Measurements from ENCODE around the gene NQO1.

The NQO1 gene

DNA sequence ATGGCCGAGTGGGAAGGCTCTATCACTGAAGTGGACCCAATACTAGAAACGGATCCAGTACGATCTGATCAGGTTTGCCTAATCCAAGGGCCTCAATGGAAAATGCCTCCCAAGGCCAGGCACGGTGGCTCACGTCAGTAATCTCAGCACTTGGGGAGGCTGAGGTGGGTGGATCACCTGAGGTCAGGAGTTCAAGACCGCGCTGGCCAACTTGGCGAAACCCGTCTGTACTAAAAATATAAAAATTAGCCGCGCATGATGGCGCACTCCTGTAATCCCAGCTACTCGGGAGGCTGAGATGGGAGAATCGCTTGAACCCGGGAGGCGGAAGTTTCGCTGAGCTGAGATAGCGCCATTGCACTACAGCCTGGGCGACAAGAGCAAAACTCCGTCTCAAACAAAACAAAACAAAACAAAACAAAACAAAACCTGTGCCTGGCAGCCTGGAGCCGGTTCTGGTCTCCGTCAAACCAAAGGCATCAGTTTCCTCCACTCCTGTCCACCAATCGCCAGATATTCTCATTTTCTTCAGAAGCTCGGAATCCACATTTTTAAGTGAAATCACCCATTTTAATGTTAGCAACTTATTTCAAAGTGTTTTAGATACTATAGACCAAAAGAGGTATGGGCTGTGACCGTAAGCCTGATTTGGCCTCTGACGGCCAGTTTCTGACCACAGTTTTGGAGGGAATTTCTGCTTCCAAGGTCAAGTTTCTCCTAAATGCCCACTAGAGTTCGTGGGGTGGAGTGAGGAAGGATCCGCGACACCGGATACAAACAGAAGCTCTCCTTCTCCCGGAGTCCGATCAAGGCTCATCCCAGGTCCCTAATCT is 664 bp downstream of the NQO1 start:
- no peak for DNase-seq (ENCODE audit: low spot score in 2 of 2)
- no peaks in the 10 kb centered on the region for H3K9me3 ChIP-seq
- H3K27me3 ChIP-seq (ENCODE audit: low read depth), result no peaks in the 10 kb centered on the region
- peaks cover 26% of the 10 kb centered on the region for H3K4me1 ChIP-seq
- in situ Hi-C loops (cut with MboI; ENCODE audit: low sequenced_read_pairs), result no loop called here
- H3K4me3 ChIP-seq, result peak overlapping the region; percentile 36
- no peaks in the 10 kb centered on the region; the same call in 1 of the 2 replicates for H3K36me3 ChIP-seq (replicated peaks)

DNA sequence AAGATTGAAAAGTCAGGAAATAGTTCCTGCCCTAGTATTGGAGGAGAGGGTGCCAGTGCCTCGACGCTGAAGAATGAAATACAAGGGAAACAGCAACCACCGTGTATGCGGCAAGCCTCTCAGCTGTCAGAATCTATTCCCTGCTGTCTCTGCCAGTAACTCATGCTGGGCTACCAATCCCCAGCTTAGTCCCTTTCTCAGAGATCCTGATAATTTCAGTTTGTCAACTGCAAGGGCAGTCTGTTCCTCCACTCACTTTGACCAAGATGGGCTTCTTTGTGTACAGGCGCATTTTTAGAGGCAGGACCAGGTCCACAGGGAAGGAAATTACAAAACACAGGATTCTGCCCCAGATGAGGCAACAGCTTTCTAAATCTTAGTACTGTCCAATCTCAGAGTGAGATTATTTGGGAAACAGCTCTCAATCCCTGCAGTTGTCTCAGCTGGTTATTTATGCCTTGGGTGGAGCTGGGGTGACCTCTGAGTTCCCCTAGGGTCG is 1.3 kb downstream of the NQO1 start:
- Histone ChIP-seq H3K9me3 (no peaks in the 10 kb centered on the region), H3K27me3 (ENCODE audit: low read depth) (no peaks in the 10 kb centered on the region), H3K4me3 (peak overlapping the region; percentile 36), H3K36me3 (replicated peaks) (no peaks in the 10 kb centered on the region; the same call in 1 of the 2 replicates), H3K4me1 (peaks cover 26% of the 10 kb centered on the region)
- peak in 1 of 2 experiments; percentile 20 for DNase-seq (ENCODE audit: low spot score in 2 of 2)
- in situ Hi-C loops (cut with MboI; ENCODE audit: low sequenced_read_pairs), result no loop called here

DNA sequence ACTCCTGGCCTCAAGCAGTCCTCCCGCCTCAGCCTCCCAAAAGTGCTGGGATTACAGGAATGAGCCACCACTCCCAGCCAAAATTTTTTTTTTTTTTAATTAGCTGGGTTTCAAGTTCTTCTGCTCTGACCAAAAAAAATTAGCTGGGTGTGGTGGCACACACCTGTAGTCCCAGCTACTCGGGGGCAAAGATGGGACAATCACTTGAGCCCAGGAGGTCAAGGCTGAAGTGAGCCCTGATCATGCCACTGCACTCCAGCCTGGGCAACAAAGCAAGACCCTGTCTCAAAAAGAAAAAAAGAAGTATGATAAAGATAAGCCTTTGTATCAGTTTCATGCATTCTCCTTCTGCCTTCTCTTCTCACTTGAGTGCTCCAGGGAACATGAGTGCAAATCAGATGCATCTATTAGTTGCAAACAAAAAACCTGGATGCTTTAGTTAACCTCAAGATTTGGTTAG is 1.9 kb downstream of the NQO1 start:
- in situ Hi-C loops (cut with MboI; ENCODE audit: low sequenced_read_pairs), result no loop called here
- Histone ChIP-seq H3K9me3 (no peaks in the 10 kb centered on the region), H3K36me3 (replicated peaks) (no peaks in the 10 kb centered on the region; the same call in 1 of the 2 replicates), H3K4me3 (no peak overlapping the region), H3K27me3 (ENCODE audit: low read depth) (no peaks in the 10 kb centered on the region), H3K4me1 (peaks cover 26% of the 10 kb centered on the region)
- no peak for DNase-seq (ENCODE audit: low spot score in 2 of 2)

DNA sequence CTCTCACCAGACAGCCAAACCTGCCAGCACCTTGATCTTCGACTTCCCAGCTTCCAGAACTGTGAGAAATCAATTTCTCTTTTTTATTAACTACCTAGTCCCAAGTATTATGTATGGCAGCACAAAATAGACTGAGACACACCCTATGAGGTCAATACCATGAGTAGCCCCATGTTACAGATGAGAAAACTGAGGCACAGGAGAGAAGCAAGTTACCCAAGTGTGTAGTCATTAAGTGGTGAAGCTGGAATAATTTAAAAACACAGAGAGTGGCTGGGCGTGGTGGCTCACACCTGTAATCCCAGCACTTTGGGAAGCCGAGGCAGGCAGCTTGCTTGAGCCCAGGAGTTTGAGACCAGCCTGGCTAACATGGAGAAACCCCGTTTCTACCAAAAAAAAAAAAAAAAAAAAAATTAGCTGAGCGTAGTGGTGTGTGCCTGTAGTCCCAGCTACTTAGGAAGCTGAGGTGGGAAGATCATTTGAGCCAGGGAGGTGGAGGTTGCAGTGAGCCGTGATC is 4.9 kb downstream of the NQO1 start:
- no peaks in the 10 kb centered on the region for H3K9me3 ChIP-seq
- H3K27me3 ChIP-seq (ENCODE audit: low read depth), result no peaks in the 10 kb centered on the region
- H3K4me1 ChIP-seq, result peaks cover 18% of the 10 kb centered on the region
- in situ Hi-C loops (cut with MboI; ENCODE audit: low sequenced_read_pairs), result no loop called here
- H3K4me3 ChIP-seq, result no peak overlapping the region
- peaks cover 14% of the 10 kb centered on the region for H3K36me3 ChIP-seq (replicated peaks)
- DNase-seq (ENCODE audit: low spot score in 2 of 2), result no peak

DNA sequence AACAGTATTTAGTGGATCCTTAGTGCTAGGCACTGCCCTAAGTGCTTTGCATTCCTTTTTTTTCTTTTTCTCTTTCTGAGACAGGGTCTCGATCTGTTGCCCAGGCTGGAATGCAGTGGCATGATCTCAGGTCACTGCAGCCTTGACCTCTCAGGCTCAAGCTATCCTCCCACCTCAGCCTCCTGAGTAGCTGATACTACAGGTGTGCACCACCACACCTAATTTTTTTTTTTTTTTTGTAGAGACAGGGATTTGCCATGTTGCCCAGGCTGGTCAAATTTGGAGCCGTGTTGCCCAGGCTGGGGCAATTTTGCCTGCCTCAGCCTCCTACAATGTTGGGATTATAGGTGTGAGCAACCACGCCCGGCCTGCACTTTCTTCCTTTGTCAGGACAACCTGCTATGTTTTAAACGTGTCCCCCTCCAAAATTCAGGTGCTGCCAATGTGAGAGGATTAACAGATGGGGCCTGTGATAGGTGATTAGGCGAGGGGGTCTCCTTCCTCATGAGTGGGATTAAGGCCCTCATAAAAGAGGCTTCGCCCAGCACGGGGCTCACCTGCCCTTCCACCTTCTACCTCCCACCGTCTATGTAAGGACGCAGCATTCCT is 5.4 kb downstream of the NQO1 start:
- Histone ChIP-seq H3K9me3 (no peaks in the 10 kb centered on the region), H3K4me1 (peaks cover 16% of the 10 kb centered on the region), H3K36me3 (replicated peaks) (peaks cover 16% of the 10 kb centered on the region), H3K4me3 (no peak overlapping the region), H3K27me3 (ENCODE audit: low read depth) (no peaks in the 10 kb centered on the region)
- no peak for DNase-seq (ENCODE audit: low spot score in 2 of 2)
- in situ Hi-C loops (cut with MboI; ENCODE audit: low sequenced_read_pairs), result no loop called here

DNA sequence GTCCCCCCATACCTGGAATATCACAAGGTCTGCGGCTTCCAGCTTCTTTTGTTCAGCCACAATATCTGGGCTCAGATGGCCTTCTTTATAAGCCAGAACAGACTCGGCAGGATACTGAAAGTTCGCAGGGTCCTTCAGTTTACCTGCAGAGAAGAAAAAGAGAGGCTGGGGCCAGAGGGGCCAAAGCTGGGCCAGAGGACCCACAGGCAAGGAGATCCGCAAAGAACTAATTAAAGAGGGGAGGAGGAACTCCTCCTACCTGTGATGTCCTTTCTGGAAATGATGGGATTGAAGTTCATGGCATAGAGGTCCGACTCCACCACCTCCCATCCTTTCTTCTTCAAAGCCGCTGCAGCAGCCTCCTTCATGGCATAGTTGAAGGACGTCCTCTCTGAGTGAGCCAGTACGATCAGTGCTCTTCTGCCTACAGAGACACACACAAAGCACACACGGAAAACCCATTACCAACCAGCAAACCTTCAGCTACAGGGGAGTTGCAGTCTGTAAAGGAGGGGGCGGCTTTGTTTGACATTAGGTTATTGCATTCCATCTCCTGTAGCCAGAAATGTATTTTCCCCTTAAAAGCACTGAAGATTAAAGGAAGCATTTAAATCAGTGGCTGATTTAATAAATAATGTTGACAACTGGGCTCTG is 8.1 kb downstream of the NQO1 start:
- Histone ChIP-seq H3K9me3 (no peaks in the 10 kb centered on the region), H3K27me3 (ENCODE audit: low read depth) (no peaks in the 10 kb centered on the region), H3K4me1 (no peaks in the 10 kb centered on the region), H3K4me3 (no peak overlapping the region), H3K36me3 (replicated peaks) (peaks cover 33% of the 10 kb centered on the region)
- no peak for DNase-seq (ENCODE audit: low spot score in 2 of 2)
- in situ Hi-C loops (cut with MboI; ENCODE audit: low sequenced_read_pairs), result no loop called here

DNA sequence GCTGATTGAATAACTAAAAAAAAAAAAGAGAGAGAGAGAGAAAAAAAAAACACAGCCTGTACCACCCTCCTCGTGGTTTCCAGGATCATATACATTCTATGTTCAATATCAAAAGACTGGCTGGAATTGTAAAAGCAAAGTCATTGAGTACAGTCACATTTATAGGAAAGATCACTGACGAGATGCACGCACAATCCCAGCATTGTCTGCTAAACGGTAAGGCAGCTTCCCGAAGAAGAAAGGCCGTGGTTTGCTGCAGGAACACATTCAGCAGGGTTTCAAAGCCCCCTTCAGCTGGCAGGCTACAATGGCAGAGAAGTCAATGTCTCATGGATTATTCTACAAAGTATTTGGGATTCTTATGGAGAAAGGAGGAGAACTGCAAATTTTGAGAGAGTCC is 9.3 kb downstream of the NQO1 start:
- in situ Hi-C loops (cut with MboI; ENCODE audit: low sequenced_read_pairs), result no loop called here
- no peaks in the 10 kb centered on the region for H3K4me1 ChIP-seq
- no peaks in the 10 kb centered on the region for H3K9me3 ChIP-seq
- H3K4me3 ChIP-seq, result no peak overlapping the region
- peaks cover 44% of the 10 kb centered on the region for H3K36me3 ChIP-seq (replicated peaks)
- H3K27me3 ChIP-seq (ENCODE audit: low read depth), result no peaks in the 10 kb centered on the region
- no peak for DNase-seq (ENCODE audit: low spot score in 2 of 2)

DNA sequence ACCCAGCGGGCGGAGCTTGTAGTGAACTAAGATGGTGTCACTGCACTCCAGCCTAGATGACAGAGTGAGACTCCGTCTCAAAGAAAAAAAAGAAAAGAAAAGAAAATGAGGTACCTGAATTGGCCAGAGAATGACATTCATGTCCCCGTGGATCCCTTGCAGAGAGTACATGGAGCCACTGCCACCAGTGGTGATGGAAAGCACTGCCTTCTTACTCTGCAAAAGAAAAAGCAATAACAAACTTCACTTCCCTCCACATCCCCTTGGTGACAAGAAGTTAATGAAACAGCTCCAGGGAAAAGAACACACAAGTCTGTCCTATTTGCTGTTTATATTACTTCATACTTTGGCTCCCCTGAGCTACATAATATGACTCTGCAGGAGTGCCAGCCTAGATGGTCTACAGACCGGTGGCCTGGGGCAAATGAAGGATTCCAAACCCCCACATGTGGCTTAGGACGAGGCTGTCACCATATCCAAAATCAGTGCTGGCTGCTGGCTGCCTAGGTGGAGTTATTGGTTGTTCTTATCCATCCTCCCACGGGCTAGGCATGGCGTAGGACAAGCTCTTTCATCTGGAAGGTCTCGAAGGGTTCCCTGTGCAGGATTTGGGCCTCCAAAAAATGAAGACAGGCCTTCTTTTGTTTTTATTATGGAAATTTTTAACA is 13.3 kb downstream of the NQO1 start:
- Histone ChIP-seq H3K36me3 (replicated peaks) (peaks cover 51% of the 10 kb centered on the region), H3K4me3 (no peak overlapping the region), H3K9me3 (no peaks in the 10 kb centered on the region), H3K27me3 (ENCODE audit: low read depth) (no peaks in the 10 kb centered on the region), H3K4me1 (no peaks in the 10 kb centered on the region)
- no peak for DNase-seq (ENCODE audit: low spot score in 2 of 2)
- in situ Hi-C loops (cut with MboI; ENCODE audit: low sequenced_read_pairs), result no loop called here

DNA sequence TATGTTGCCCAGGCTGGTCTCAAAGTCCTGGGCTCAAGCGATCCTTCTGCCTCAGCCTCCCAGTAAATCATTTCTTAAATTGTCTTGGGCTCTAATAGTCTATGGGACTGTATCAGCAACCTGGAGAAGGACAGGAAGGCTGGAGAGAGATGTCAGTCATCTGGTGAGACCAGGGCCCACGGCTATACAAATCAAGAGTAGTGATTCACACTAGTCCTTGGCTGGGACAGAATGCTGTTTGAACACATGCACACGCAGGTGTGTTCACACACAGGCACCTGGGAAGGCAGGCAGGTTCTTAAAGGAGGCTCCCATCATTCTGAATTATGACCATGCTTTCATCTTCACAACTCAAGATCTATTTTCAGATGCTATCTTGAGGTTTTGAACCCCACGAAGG is 14.1 kb downstream of the NQO1 start:
- Histone ChIP-seq H3K36me3 (replicated peaks) (peaks cover 46% of the 10 kb centered on the region), H3K4me3 (no peak overlapping the region), H3K27me3 (ENCODE audit: low read depth) (no peaks in the 10 kb centered on the region), H3K4me1 (no peaks in the 10 kb centered on the region), H3K9me3 (no peaks in the 10 kb centered on the region)
- in situ Hi-C loops (cut with MboI; ENCODE audit: low sequenced_read_pairs), result no loop called here
- no peak for DNase-seq (ENCODE audit: low spot score in 2 of 2)

DNA sequence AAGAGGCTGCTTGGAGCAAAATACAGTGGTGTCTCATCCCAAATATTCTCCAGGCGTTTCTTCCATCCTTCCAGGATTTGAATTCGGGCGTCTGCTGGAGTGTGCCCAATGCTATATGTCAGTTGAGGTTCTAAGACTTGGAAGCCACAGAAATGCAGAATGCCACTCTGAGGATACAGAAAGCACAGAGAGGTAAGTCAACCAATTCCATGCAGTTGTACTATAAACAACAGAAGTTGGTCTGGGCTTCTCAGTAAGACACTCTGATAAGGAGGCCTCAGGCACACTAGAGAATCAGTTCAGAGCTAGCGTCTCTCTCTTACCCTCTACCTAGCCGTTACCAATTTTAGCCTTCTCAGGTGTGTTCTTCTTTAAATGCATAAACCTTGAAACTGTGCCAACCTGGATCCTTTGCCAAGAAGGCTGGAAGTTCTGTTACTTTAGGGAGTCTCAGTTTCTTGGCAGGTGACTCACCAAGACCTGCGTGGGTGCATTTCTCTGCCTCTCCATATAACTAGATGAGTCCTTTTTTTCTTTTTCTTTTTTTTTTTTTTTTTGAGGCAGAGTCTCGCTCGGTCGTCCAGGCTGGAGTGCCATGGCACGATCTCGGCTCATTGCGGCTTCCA is 15.1 kb downstream of the NQO1 start:
- no peaks in the 10 kb centered on the region for H3K4me1 ChIP-seq
- no peak overlapping the region for H3K4me3 ChIP-seq
- in situ Hi-C loops (cut with MboI; ENCODE audit: low sequenced_read_pairs), result no loop called here
- H3K36me3 ChIP-seq (replicated peaks), result peaks cover 44% of the 10 kb centered on the region
- H3K27me3 ChIP-seq (ENCODE audit: low read depth), result no peaks in the 10 kb centered on the region
- no peaks in the 10 kb centered on the region for H3K9me3 ChIP-seq
- no peak for DNase-seq (ENCODE audit: low spot score in 2 of 2)

DNA sequence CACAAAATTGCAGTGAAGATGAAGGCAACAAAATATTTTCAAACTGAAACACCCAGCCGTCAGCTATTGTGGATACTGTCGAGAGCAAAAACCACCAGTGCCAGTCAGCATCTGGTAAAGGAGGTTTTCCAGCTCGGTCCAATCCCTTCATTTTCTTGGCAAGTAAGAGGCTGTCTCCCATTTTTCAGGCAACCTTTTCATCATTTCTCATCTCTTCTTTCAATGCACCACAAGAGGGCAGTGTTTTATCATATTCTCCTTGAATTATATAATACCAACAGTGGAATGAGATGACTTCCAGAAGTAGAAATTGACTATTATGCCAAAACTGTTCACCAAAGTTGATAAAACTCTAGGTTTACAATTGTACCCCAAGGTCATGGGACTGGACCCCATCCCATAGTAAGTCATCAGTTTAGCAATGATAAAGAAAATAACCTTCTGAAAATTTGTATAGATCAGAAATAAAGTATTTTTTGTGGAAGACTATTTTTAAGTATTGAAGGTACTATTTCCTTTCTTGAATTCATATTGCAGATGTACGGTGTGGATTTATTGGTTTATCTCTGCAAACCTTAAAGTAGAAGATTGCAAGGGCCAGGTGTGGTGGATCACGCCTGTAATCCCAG is 16.8 kb downstream of the NQO1 start:
- H3K4me1 ChIP-seq, result no peaks in the 10 kb centered on the region
- H3K36me3 ChIP-seq (replicated peaks), result peaks cover 32% of the 10 kb centered on the region
- no peaks in the 10 kb centered on the region for H3K27me3 ChIP-seq (ENCODE audit: low read depth)
- H3K9me3 ChIP-seq, result no peaks in the 10 kb centered on the region
- peak in 1 of 2 experiments; percentile 78 for DNase-seq (ENCODE audit: low spot score in 2 of 2)
- no peak overlapping the region for H3K4me3 ChIP-seq
- in situ Hi-C loops (cut with MboI; ENCODE audit: low sequenced_read_pairs), result no loop called here

DNA sequence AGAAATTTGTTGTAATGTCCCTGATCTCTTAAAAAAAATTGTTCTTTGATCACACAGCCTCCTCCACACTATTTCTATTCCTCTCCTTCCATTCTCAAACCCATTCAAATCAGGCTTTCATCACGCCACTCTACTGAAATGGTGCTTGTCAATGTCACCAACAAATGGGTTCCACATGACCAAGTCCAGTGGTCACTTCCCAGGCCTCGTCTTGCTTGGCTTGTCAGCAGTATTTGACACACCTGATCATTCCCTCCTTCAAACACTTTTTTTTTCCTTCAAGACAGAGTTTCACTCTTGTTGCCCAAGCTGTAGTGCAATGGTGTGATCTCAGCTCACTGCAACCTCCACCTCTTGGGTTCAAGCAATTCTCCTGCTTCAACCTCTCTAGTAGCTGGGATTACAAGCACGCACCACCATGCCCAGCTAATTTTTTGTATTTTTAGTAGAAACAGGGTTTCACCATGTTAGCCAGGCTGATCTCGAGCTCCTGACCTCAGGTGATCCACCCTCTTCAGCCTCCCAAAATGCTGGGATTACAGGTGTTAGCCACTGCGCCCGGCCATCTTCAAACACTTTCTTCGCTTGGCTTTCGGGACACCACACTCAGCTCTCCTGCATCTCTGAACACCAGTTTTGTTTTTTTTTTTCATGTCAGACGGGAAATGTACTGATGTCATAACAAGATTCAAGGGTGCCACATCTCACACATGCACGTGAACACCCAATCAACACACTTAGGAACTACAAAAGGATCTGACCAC is 18.3 kb downstream of the NQO1 start:
- Histone ChIP-seq H3K36me3 (replicated peaks) (peaks cover 30% of the 10 kb centered on the region), H3K4me1 (no peaks in the 10 kb centered on the region), H3K4me3 (no peak overlapping the region), H3K27me3 (ENCODE audit: low read depth) (no peaks in the 10 kb centered on the region), H3K9me3 (no peaks in the 10 kb centered on the region)
- DNase-seq (ENCODE audit: low spot score in 2 of 2), result no peak
- in situ Hi-C loops (cut with MboI; ENCODE audit: low sequenced_read_pairs), result no loop called here

All from HAP-1 (cell line).